DND-41 (cell line): ENCODE measurements around the gene DGKI.

ENCODE experiments used
- EZH2 ChIP-seq: IDR thresholded peaks from 3 replicates; pipeline ENCODE4 v1.6.1; 2012; ENCODE audit warnings: borderline replicate concordance, low read depth, mild to moderate bottlenecking, moderate library complexity, low read length, inconsistent platforms; ENCODE audit not compliant: severe bottlenecking
- TF ChIP-seq, protein P1 (sequence below): IDR thresholded peaks from 2 replicates; pipeline ENCODE4 v1.5.1; 2012; ENCODE audit warnings: borderline replicate concordance, low read length, moderate library complexity, mild to moderate bottlenecking; ENCODE audit not compliant: poor library complexity, severe bottlenecking; ENCODE audit errors: extremely low read depth

- TF ChIP-seq, protein P1, sequence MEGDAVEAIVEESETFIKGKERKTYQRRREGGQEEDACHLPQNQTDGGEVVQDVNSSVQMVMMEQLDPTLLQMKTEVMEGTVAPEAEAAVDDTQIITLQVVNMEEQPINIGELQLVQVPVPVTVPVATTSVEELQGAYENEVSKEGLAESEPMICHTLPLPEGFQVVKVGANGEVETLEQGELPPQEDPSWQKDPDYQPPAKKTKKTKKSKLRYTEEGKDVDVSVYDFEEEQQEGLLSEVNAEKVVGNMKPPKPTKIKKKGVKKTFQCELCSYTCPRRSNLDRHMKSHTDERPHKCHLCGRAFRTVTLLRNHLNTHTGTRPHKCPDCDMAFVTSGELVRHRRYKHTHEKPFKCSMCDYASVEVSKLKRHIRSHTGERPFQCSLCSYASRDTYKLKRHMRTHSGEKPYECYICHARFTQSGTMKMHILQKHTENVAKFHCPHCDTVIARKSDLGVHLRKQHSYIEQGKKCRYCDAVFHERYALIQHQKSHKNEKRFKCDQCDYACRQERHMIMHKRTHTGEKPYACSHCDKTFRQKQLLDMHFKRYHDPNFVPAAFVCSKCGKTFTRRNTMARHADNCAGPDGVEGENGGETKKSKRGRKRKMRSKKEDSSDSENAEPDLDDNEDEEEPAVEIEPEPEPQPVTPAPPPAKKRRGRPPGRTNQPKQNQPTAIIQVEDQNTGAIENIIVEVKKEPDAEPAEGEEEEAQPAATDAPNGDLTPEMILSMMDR = no peak
- no peak for TF ChIP-seq EZH2
These were observed 442.0 kb downstream of the DGKI start for GRCh38 chr7:137404660-137405317.
